ENCODE data around the gene MAT1A.

- no peak for TF ChIP-seq CTCF (IDR thresholded peaks at IDR 0.05)
- no peak for TF ChIP-seq POLR2A (IDR thresholded peaks at IDR 0.05)
Observed at GRCh38 chr10:80268938-80269588, 20.4 kb downstream of the MAT1A start.
